NCI-H82 treated with DMSO at 0.1 percent for 48 hours (cell line): ENCODE measurements around the gene DNAL1.
"Not testable (repeated sequence)": the region's sequence is repeated elsewhere in the genome, so short reads cannot be mapped to it uniquely, and the experiment has no call there.

ENCODE experiments used
- DNase-seq: peaks from one replicate; lab custom pipeline; 2025; ENCODE audit not compliant: unreplicated experiment; lab: John Stamatoyannopoulos, UW

DNAL1 gene, protein sequence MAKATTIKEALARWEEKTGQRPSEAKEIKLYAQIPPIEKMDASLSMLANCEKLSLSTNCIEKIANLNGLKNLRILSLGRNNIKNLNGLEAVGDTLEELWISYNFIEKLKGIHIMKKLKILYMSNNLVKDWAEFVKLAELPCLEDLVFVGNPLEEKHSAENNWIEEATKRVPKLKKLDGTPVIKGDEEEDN

DNA sequence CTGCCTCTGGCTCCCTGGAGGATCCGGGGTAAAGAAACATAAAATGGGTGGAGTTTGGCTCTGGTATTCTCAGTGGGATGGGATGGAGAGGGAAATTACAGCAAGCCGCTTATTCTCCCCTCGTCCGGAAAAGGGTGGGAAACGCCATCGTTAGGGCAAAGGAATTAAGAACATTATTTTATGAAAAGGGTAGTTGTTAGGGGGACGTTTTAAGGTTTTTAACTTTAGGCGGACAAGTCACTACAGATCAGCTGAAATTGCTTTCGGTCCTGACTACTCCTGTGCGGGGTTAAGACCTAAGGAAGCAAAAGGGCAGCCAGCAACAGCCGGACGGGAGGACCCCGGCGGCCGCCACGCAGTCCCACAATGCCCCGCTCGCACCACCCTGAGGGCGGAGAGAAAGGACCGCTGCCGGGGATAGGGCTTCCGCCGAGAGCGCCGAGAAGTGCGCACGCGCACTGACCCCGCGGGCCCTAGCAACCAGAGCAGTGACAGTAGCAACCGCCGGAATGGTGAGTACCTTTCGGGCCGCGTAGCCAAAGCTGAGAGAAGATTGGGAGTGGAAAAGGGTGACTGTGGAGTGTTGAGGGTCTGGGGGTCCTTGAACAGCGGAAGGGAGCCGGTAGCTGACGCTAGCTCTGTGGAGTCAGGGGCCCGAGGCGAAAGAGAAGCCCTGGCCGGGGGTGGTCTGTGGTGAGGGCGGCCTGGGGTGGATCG lies at the start of gene DNAL1:
TSS of gene DNAL1 (plus strand) at position 456 of the 717 bp plus-strand sequence. CDS start at position 510, 54 bp downstream.
- peak; percentile 83 for DNase-seq

DNA sequence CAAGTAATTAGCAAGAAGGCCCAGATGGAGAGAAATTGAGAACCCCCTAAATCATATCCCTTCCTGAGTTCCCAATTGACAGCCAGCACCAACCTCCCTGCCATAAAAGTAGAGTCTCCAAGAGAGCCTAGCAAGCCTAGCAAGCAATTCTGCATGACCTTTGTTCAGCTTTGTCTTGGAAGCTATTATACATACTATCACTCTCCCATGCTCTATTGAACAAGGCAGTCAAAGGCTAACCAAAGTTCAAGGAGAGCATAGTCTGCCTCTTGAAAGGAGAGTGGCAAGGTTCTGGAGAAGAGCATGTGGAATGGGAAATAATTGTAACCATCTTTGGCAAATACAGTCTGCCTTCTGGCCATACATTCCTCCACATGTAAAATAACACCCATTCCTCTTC lies 45.3 kb upstream of the DNAL1 start:
- no peak for DNase-seq

DNA sequence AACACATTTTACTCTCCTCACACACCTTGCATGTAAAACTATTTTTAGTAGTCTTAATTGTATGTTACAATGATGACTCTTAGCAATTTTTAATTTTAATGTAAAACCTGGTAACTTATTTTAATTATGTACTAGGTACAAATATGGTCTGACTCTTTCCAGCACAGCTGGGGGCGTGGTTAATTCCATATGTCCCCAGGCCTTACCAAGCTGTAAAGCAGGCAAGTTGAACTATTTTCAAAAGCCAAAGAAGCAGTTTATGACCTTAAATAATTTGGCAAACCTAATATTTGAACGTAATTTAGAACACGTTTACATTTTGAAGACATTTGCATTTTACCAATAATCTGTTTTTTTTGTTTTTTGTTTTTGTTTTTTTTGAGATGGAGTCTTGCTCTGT lies 41.8 kb upstream of the DNAL1 start:
- no peak for DNase-seq

DNA sequence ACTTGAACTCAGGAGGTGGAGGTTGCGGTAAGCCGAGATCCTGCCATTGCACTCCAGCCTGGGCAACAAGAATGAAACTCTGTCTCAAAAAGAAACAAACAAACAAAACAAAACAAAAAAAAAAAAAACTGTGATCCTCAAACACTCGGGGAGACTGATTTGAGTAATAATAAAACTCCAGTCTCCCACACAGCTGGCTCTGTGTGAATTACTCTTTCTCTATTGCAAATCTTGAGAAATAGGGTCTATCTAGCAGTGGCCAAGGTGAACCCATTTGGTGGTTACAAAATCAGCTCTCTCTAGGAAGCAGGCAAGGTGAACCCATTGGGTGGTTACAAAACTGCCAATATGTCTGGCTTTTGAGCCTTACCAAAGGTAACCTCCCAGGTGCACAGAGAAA lies 38.5 kb upstream of the DNAL1 start:
- DNase-seq: no peak

DNA sequence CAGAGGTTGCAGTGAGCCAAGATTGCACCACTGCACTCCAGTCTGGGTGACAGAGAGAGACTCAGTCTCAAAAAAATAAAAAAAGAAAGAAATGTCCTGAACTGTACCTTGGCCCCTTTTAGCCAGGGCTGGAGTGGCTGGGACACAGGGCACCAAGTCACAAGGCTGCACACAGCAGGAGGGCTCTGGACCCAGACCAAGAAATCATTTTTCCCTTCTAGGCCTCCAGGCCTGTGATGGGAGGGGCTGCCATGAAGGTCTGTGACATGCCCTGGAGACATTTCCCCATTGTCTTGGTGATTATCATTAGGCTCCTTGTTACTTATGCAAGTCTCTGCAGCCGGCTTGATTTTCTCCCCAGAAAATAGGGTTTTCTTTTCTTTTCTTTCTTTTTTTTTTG lies 37.5 kb upstream of the DNAL1 start:
- no peak for DNase-seq

DNA sequence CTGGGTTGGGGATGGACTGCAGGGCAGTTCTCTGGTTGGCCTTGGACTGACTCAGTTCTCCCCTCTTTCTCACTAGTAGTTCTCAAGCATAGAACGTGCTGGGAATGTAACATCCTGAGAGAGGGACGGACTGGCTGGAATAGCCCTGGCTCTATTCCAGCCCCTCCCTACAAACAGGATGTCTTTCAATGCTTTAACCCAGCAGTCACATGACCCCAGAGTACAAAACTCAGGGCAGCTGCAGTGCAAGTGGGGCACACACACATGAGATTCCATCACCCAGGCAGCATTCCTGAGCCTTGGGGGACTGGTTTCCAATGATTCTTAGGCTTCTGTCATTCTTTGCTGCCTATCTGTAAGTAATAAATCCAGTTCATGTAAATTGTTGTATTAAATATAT lies 34.1 kb upstream of the DNAL1 start:
- no peak for DNase-seq

DNA sequence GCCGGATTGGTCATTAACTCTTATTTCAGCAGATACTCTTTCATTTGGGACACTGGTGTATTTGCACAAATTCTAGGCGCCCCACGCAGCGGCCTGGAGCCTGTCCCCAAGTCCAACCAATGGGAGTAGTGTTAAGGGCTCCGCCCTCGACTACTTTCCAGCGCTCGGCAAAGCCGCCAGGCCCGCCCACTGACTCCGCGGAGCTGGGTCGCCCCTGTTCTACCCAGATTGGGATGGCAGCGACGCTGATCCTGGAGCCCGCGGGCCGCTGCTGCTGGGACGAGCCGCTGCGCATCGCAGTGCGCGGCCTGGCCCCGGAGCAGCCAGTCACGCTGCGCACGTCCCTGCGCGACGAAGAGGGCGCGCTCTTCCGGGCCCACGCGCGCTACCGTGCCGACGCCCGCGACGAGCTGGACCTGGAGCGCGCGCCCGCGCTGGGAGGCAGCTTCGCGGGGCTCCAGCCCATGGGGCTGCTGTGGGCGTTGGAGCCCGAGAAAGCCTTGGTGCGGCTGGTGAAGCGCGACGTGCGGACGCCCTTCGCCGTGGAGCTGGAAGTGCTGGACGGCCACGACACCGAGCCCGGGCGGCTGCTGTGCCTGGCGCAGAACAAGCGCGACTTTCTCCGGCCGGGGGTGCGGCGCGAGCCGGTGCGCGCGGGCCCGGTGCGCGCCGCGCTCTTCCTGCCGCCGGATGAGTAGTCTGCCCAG lies 32.3 kb upstream of the DNAL1 start, which contains the start of gene ACOT6:
TSS of gene ACOT6 (plus strand) at position 179 of the 707 bp plus-strand sequence. CDS start at position 234, 55 bp downstream.
- peak; percentile 36 for DNase-seq

DNA sequence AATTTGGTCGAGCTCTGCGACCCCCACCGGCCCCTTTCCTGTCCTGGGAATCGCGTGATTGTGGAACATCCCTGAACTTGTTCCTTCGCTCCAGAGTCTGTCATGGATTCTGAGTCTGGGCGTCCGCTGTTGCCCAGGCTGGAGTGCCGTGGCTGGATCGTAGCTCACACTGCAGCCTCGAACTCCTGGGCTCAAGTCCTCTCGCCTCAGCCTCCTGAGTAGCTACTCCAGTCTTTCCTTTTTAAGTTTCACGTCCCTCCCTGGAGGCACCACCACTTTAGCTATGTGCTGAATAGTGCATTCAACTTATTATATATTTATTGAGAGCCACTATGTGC lies 31.8 kb upstream of the DNAL1 start:
- no peak for DNase-seq

DNA sequence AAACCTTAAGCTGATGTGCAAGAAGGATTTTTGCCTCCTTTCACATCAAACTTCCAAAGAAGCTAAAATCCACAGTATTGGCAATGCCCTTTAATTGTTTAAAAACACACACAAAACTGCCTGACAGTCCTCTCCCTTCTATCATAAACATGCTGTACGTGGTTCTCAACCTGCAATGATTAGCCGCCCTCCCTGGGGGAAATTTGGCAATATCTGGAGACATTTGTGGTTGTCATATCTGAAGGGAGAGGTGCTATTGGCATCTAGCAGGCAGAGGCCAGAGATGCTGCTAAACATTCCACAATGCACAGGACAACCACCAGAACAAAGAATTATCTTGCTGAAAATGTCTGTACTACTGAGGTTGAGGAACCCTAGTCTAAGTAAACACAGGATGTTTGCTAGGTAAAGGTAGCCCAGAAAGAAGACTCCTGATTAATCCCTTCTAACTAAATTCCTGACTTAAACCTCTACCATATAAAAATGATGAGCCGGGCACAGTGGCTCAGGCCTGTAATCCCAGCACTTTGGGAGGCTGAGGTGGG lies 31.3 kb upstream of the DNAL1 start:
- no peak for DNase-seq

DNA sequence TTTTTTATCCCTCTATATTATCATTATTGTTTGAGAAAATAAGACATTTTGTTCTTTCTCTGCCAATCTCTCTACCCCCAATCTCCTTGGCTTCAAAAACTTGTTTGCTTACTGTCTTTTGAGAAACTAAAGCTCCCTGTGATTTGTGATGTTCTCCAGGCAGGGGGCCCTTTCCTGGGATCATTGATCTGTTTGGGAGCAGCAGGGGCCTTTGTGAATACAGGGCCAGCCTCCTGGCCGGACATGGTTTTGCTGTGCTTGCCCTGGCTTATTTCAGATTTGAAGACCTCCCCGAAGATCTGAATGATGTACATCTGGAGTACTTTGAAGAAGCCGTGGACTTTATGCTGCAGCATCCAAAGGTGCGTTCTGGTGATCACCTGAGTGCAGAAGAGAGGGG lies 28.0 kb upstream of the DNAL1 start:
- no peak for DNase-seq

DNA sequence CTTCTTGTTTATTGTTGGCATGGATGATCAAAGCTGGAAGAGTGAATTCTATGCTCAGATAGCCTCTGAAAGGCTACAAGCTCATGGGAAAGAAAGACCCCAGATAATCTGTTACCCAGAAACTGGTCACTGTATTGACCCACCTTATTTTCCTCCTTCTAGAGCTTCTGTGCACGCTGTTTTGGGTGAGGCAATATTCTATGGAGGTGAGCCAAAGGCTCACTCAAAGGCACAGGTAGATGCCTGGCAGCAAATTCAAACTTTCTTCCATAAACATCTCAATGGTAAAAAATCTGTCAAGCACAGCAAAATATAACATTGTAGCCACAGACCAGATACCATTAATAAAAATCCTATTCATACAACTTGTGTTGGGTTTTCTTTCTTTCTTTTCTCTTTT lies 25.3 kb upstream of the DNAL1 start:
- no peak for DNase-seq

DNA sequence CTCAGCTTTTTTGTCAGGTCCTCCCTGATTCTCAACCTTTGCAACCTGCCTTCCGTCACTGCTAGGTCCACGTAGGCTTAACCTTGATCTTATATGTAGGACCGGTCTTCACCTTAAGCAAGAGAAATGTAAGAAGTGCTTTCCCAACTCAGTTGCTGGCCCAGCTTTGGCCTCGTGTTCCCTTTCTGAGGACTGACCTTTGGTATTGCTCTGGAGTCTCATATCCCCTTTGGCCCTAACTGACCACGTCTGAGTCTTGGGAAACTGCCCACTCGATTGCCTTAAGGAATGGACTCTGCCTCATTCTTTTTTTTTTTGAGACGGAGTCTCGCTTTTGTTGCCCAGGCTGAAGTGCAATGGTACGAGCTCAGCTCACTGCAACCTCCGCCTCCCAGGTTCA lies 24.5 kb upstream of the DNAL1 start:
- no peak for DNase-seq

DNA sequence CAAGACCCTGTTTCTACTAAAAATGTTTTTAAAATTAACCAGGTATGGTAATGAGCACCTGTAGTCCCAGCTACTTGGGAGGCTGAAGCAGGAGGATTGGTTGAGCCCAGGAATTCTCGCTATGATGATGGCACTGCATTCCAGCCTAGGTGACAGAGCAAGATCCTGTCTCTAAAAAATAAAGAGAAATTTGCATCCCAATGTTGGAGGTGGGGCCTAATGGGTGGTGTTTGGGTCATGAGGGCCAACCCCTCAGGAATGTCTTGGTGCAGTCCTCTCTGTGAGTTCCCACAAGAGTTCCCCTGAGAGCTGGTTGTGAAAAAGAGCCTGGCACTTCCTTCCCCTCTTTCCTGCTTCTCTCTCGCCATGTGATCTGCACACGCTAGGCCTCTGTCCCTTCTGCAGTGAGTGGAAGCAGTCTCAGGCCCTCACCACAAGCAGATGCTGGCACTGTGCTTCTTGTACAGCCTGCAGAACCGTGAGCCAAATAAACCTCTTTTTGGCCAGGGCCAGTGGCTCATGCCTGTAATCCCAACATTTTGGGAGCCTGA lies 21.2 kb upstream of the DNAL1 start:
- no peak for DNase-seq

DNA sequence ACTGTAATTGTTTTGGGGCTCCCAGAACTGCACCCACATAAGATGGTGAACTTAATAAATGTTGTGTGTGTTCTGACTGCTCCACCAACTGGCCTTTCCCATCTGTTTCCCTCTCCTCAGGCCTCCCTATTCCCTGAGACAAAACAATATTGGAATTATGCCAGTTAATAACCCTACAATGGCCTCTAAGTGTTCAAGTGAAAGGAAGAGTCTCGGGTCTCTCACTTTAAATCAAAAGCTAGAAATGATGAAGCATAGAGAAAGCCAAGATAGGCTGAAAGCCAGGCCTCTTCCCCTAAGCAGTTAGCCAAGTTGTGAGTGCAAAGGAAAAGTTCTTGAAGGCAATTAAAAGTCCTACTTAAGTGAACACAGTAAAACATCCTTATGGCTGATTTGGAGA lies 19.1 kb upstream of the DNAL1 start:
- no peak for DNase-seq

DNA sequence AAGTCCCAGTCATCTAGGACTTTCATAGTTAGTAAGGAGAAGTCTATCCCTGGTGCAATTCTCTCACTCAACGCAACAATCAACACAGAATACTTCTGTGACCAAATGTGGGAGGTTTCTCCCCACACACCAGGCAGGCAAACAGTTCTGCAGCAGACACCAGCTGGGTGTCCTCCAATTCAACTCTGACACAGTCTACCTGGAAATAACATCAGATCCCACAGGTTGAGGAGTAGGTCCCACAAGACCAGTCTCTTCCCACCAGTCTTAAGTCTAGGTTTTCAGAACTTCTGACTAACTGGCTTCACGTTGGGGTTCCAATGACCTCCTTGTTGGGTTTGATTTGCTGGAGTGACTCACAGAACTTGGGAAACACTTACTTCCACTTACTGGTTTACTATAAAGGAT lies 17.6 kb upstream of the DNAL1 start:
- no peak for DNase-seq

DNA sequence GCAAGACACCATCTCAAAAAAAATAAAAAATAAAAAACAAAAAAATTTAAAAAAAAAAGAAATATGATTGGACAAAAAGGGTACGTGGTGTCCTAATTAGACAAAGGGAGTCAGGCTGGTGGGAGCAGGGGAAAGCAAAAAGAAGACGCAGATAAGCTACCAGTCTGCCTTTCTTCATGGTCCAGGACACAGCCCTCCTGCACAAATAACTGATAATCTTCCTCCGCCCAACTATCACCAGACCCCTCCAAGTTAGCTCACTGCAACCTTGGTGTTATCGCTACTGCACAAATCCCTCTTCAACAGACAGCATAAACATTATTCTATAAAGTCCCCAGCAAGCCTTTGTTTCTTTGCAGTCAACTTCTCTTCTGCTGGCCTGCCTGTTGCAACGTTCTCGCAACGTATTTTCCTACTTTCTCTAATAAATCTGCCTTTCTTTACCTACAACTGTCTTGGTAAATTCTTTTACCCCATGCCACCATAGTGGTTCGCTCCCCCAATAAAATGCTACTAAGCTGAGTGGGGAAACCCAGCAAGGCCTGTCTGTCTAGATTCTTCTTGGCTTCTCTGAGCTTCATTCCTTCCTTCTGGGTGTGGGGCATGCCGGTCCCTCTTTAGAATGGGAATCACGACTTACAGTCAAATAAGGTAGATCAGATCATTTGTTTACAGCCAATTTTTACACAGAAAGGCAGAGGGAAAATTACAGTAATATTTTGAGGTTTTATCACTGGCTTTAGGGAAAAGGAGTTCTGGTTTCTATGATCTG lies 14.6 kb upstream of the DNAL1 start:
- DNase-seq: no peak

DNA sequence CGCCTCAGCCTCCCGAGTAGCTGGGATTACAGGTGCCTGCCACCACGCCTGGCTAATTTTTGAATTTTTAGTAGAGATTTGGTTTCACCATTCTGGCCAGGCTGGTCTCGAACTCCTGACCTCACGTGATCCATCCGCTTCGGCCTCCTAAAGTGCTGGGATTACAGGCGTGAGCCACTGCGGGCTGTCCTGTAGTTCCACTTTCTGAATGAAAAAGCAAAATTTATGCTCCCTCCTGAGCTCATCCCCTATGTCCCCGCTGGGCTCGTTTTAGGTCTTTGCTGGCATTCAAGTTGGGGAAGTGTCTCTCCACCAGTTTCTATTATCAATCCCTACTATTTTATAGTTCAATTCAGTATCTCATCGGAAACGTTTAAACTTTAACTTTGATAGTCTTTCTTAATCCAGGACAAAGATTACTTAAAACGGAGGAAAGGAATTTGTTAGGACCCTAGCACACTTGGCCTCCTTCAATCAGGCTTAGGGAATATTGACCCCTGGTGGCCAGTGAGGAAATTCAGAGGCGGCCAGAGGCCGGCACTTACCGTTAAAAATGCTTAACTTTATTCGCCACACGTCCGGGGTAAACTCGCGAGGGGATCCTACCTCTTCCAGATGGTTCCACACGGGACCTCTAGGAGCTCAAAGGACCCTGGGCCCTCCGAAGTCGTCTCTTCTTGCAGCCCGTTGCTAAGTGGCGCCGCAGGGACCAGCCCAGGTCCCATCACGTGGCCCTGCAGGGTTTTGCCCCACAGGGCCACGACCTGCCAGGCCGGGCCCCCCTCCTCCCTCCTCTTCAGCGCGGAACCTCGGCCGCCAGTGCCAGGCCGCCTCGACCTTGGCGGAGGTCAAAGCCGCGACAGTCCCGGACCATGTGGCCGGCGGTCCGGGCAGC lies 11.4 kb upstream of the DNAL1 start:
- peak; percentile 24 for DNase-seq

DNA sequence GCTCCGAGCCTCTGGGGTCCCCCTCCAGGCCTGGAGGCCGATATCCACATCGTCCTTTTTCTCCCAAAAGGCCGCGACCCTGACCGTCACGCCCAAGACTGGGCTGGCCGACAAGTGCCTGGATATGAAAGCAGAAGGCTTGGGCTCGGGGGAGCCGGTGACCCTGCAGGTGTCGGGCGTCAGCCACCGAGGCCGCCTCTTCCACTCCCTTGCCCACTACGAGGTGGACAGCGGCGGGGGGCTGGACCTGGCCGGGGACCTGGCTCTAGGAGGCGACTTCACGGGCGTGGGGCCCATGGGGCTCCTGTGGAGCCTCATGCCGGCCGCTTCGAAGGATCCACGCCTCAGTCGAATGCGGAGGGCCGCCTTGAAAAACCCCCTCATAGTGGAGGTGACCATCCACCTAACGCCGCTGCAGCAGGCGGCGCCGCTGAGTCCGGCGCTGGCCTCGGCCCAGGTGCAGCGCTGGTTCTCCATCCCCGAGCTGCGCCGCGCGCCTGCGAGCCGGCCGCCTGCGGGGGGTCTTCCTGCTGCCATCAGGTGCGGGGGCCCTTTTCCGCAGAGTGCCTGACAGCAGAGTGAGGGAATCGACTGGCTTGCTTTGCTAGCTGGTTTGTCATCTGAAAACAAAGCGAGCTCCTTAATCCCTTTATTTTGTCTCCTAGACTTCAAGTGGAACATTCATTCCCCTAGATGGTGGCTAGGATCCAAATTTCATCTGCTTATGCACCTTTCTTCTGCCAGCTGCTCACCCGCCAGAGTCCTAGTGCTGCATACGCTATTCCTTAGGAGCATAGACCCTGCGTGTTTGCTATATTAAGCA lies 10.6 kb upstream of the DNAL1 start:
- no peak for DNase-seq

DNA sequence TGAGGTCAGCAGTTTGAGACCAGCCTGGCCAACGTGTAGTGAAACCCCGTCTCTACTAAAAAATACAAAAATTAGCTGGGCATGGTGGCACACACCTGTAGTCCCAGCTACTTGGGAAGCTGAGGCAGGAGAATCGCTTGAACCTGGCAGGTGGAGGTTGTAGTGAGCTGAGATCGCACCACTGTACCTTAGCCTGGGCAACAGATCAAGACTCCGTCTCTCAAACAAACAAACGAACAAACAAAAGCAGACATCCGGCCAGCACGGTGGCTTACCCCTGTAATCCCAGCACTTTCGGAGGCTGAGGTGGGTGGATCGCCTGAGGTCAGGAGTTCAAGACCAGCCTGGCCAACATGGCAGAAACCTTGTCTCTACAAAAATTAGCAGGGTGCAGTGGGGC lies 8.4 kb upstream of the DNAL1 start:
- not testable (repeated sequence) for DNase-seq
